ENCODE data around the gene PGM5.

- TF ChIP-seq CTCF (IDR thresholded peaks at IDR 0.05) (no peak), POLR2A (IDR thresholded peaks at IDR 0.05) (no peak)
Measured at GRCh38 chr9:68522131-68522530, 165.7 kb downstream of the PGM5 start.
